Dendritic cell treated with granulocyte-macrophage colony-stimulating factor and Interleukin-4, amounts not matched to agents 40 ng/mL and 50 ng/mL, for 4 days (primary cell): ENCODE results near the gene SARDH.

Experiments
- H3K27ac Mint-ChIP-seq: one replicate; pipeline ENCODE4 v1.8.0; 2022; ENCODE audit warnings: mild to moderate bottlenecking, mixed read lengths
- H3K27me3 Mint-ChIP-seq: one replicate; pipeline ENCODE4 v1.8.0; 2022; ENCODE audit warnings: mild to moderate bottlenecking, mixed read lengths
- H3K36me3 Mint-ChIP-seq: one replicate; pipeline ENCODE4 v1.8.0; 2022; ENCODE audit warnings: low read depth, mixed read lengths
- H3K4me1 Mint-ChIP-seq: one replicate; pipeline ENCODE4 v1.8.0; 2022; ENCODE audit warnings: low read depth, mixed read lengths
- H3K4me3 Mint-ChIP-seq: one replicate; pipeline ENCODE4 v1.8.0; 2022; ENCODE audit warnings: mild to moderate bottlenecking, moderate library complexity, mixed read lengths
- H3K9me3 Mint-ChIP-seq: one replicate; pipeline ENCODE4 v1.8.0; 2022; ENCODE audit warnings: mixed read lengths
- intact Hi-C: fragments of 100-400 bp; cut with micrococcal nuclease; formaldehyde crosslinking; loops from one replicate; pipeline ENCODE4 v1.15.0; 2022

SARDH gene

DNA sequence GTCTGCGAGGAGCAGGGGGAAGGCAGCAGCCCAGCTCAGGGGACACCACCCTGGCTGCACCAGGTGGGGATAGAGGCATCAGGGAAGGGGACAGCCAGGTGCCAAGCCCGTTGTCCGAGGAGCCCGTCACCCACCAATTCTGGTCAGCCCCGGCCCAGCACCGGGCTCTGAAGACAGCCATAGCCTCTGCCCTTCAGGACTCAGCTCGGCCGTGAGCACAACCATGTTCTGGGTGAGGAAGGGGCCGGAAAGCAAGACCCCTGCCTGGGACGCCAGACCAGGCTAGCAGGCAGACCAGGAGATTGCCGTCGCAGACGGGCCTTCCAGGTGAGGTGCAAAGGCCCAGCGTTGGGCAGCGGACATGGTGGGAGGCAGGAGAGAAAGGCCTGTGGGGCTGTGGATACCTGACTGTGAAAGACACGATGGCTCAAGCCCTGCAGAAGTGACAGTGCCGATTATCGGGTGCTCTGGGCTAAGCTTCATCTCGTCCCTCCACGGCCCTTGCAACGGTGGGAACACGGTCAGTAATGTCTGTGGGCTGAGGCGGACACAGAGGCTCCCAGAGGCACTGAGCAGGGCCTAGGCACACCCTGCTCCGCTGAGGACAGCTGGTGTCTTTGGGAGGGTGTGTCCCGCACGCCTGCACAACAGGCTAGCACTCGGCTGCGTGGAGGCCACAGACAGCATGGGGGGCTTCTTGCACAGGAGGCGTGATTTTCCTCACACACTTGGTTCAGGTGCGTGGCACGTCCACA lies 65.5 kb downstream of the SARDH start:
- Mint-ChIP-seq H3K9me3 (no peaks in the 10 kb centered on the region), H3K27ac (no peak overlapping the region), H3K27me3 (peaks cover 2% of the 10 kb centered on the region)

GRCh38 chr9:133671371-133671770 lies 66.8 kb downstream of the SARDH start:
- no peaks in the 10 kb centered on the region for H3K9me3 Mint-ChIP-seq
- peaks cover 2% of the 10 kb centered on the region for H3K27me3 Mint-ChIP-seq

More for the DNA sequence above, 65.5 kb downstream of the SARDH start:
- Mint-ChIP-seq H3K4me1 (no peaks in the 10 kb centered on the region), H3K36me3 (no peaks in the 10 kb centered on the region), H3K4me3 (no peak overlapping the region)
- intact Hi-C loops: no loop called here

GRCh38 chr9:133670466-133670865 lies 67.7 kb downstream of the SARDH start:
- Mint-ChIP-seq H3K4me3 (no peak overlapping the region), H3K4me1 (no peaks in the 10 kb centered on the region), H3K27ac (no peak overlapping the region), H3K9me3 (no peaks in the 10 kb centered on the region), H3K27me3 (peaks cover 2% of the 10 kb centered on the region), H3K36me3 (no peaks in the 10 kb centered on the region)
- intact Hi-C loops: no loop called here

More at GRCh38 chr9:133671371-133671770, 66.8 kb downstream of the SARDH start:
- Mint-ChIP-seq H3K4me1 (no peaks in the 10 kb centered on the region), H3K27ac (no peak overlapping the region), H3K36me3 (no peaks in the 10 kb centered on the region), H3K4me3 (no peak overlapping the region)
- intact Hi-C loops: no loop called here

DNA sequence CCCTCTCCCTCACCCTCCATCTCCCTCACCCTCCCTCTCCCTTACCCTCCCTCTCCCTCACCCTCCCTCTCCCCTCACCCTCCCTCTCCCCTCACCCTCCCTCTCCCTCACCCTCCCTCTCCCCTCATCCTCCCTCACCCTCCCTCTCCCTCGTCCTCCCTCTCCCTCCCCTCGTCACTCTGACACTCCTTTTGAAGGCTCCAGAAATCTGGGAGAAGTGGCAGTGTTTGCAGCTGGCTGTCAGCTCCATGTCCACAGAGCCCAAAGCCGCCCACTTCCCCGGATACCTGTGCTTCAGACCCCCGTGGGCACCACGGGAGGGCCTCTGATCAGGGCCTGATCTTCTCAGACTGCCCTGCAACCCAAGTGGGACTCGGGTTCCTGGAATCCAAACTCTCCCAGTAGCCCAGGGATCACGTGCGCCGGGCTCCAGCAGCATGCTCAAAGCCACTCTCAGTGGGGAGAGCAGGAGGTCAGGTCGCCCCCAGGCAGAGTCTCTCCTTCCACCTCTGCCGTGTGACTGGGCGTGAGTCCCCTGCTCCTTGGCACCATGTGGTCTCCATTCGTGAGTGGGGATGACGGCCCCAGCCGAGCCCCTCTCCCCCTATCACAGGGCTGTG lies 68.9 kb downstream of the SARDH start:
- Mint-ChIP-seq H3K4me3 (no peak overlapping the region), H3K36me3 (no peaks in the 10 kb centered on the region), H3K9me3 (no peaks in the 10 kb centered on the region), H3K4me1 (no peaks in the 10 kb centered on the region), H3K27me3 (no peaks in the 10 kb centered on the region), H3K27ac (no peak overlapping the region)
- intact Hi-C loops: no loop called here

GRCh38 chr9:133667759-133668450 lies 70.2 kb downstream of the SARDH start:
- no peaks in the 10 kb centered on the region for H3K27me3 Mint-ChIP-seq
- H3K36me3 Mint-ChIP-seq: no peaks in the 10 kb centered on the region
- H3K27ac Mint-ChIP-seq: no peak overlapping the region
- no peaks in the 10 kb centered on the region for H3K9me3 Mint-ChIP-seq
- no peak overlapping the region for H3K4me3 Mint-ChIP-seq
- no peaks in the 10 kb centered on the region for H3K4me1 Mint-ChIP-seq
- intact Hi-C loops: no loop called here

DNA sequence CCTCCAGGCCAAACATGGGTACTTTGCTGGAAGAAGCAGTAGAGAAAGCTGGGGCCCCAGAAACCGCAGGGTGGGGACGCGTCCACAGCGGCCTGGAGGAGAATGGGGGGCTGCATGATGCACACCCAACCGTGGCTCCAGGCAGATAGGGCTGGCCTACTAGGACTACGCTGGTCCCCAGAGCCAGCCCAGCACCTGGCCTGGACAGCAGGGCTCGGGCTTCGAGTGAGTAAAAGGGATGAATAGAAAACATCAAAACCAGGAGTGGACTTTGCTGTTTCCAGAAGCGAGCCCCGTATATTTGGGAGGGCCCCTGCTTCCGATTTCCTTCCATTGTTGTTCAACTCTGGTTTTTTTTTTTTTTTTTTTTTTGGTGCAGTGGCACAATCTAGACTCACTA lies 71.3 kb downstream of the SARDH start:
- intact Hi-C loops: no loop called here
- no peaks in the 10 kb centered on the region for H3K36me3 Mint-ChIP-seq
- H3K4me3 Mint-ChIP-seq: no peak overlapping the region
- H3K9me3 Mint-ChIP-seq: no peaks in the 10 kb centered on the region
- H3K27me3 Mint-ChIP-seq: no peaks in the 10 kb centered on the region
- H3K4me1 Mint-ChIP-seq: no peaks in the 10 kb centered on the region
- H3K27ac Mint-ChIP-seq: no peak overlapping the region

- no peaks in the 10 kb centered on the region for H3K9me3 Mint-ChIP-seq
- no peaks in the 10 kb centered on the region for H3K36me3 Mint-ChIP-seq
These were observed 71.8 kb downstream of the SARDH start for GRCh38 chr9:133666387-133666786.

GRCh38 chr9:133665535-133665934 lies 72.6 kb downstream of the SARDH start:
- no peak overlapping the region for H3K27ac Mint-ChIP-seq
- H3K9me3 Mint-ChIP-seq: no peaks in the 10 kb centered on the region
- no peaks in the 10 kb centered on the region for H3K4me1 Mint-ChIP-seq
- H3K27me3 Mint-ChIP-seq: peaks cover 1% of the 10 kb centered on the region
- H3K4me3 Mint-ChIP-seq: no peak overlapping the region
- intact Hi-C loops: no loop called here
- H3K36me3 Mint-ChIP-seq: no peaks in the 10 kb centered on the region

More at GRCh38 chr9:133666387-133666786, 71.8 kb downstream of the SARDH start:
- no peaks in the 10 kb centered on the region for H3K27me3 Mint-ChIP-seq
- no peaks in the 10 kb centered on the region for H3K4me1 Mint-ChIP-seq
- intact Hi-C loops: no loop called here
- H3K4me3 Mint-ChIP-seq: no peak overlapping the region
- H3K27ac Mint-ChIP-seq: no peak overlapping the region

DNA sequence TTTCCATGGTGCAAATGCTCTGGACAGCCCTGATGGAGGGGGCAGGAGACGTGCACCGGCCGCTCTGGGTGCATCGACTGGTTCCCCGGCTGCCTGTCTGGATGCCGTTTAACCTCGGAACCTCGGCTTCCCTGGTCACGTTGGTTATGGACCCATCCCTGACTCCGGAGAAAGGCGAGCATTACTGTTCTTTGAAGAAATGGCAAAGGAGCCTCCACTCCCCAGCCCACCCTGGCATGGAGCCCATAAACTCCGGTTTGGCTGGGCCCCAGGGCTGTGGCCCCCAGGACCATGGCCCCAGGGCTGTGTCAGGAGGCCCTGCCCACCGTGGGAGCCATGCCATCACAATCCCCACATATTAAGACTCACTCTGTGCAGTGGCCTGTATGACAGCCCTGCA lies 73.1 kb downstream of the SARDH start:
- Mint-ChIP-seq H3K4me1 (no peaks in the 10 kb centered on the region), H3K4me3 (no peak overlapping the region), H3K27ac (no peak overlapping the region), H3K36me3 (no peaks in the 10 kb centered on the region), H3K27me3 (peaks cover 6% of the 10 kb centered on the region), H3K9me3 (no peaks in the 10 kb centered on the region)
- intact Hi-C loops: no loop called here

DNA sequence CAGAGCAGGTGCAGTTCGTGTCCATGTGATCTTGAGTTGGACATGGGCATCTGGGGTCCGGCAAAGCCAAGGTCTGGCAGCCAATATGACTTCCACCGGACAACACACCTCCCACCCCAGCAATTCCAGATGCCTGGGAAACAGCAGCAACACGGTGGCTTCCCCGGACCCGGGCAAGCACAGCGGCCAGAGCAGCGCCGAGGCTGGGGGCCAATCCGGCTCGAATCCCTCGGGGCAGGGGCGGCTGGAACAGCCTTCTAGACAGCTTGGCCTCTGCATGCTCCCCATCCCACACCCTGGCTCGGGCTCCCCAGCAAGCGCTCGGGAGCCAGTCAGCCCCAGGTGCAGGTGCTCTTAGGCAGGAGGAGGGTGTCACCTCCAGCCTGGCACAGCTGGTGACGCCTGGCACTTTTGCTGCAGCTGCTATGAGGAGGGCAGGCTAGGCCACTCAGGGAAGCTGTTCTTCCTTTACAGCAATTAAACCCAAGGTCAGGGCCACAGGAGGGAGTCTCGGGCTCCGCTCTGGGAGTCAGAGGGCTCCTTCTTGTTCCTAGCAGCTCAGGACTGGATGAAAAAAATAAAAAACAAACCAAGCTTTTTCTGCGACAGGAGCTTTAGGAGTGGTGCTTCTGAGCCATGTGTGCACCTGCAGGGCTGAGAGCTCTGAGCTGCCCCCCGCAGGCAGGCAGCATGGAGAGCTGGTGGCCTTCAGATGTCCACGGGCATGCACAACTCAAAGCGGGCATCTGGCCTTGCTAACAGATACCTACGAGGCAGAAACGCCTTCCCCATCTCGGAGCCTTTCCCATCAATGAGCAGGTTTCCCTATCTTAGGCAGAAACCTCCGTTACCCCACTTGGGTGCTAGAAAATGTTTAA lies 73.7 kb downstream of the SARDH start:
- H3K36me3 Mint-ChIP-seq: no peaks in the 10 kb centered on the region
- H3K27ac Mint-ChIP-seq: no peak overlapping the region
- intact Hi-C loops: no loop called here
- H3K4me1 Mint-ChIP-seq: no peaks in the 10 kb centered on the region
- no peak overlapping the region for H3K4me3 Mint-ChIP-seq
- H3K9me3 Mint-ChIP-seq: no peaks in the 10 kb centered on the region
- H3K27me3 Mint-ChIP-seq: peaks cover 13% of the 10 kb centered on the region

DNA sequence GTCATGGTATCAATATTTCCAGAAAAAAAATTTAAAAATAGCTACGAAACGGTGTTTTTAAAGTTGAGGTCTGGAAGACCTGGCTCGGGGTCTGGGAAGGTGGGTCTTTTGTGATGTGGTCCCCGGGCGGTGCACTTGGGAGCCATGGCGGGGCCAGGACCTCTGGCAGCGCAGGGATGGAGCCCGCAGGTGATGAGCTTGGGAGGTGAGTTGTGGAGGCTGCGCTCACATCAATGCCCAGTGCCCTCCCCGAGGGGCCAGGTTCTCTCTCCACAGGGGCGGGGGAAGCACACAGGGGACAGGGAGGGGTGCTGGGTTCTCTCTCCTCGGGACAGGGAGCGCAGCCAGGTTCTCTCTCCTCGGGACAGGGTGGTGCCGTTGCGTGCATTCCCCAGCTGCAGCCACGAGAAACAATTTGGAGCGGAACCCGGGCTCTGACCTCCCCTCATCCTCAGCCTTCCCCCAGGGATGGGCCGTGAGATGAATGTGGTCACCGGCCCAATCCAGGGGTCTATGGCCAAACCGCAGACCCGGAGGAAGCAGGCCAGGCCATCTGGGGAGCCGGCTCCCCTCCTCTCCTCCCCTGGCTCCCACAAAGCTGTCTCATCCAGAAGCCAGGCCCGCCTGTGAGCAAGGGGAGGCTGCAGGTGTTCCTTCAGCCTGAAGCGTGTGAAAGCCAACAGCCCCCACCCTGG lies 76.2 kb downstream of the SARDH start:
- peaks cover 5% of the 10 kb centered on the region for H3K4me1 Mint-ChIP-seq
- intact Hi-C loops: no loop called here
- no peaks in the 10 kb centered on the region for H3K36me3 Mint-ChIP-seq
- H3K9me3 Mint-ChIP-seq: no peaks in the 10 kb centered on the region
- no peak overlapping the region for H3K27ac Mint-ChIP-seq
- H3K4me3 Mint-ChIP-seq: no peak overlapping the region
- peaks cover 37% of the 10 kb centered on the region for H3K27me3 Mint-ChIP-seq

- no peak overlapping the region for H3K27ac Mint-ChIP-seq
- peaks cover 62% of the 10 kb centered on the region for H3K27me3 Mint-ChIP-seq
- no peaks in the 10 kb centered on the region for H3K9me3 Mint-ChIP-seq
- no peak overlapping the region for H3K4me3 Mint-ChIP-seq
- intact Hi-C loops: no loop called here
- H3K4me1 Mint-ChIP-seq: peaks cover 5% of the 10 kb centered on the region
- no peaks in the 10 kb centered on the region for H3K36me3 Mint-ChIP-seq
These were observed 78.6 kb downstream of the SARDH start for GRCh38 chr9:133659516-133659915.
